ENCODE measurements around the gene PRCC. TPM values are rescaled to one million over a fixed set of nuclear protein-coding genes. Genes with fewer than 3 reads are reported as not detected.

The PRCC gene
- total RNA-seq, 1 experiment from 2014 or later: 80.4 TPM

DNA sequence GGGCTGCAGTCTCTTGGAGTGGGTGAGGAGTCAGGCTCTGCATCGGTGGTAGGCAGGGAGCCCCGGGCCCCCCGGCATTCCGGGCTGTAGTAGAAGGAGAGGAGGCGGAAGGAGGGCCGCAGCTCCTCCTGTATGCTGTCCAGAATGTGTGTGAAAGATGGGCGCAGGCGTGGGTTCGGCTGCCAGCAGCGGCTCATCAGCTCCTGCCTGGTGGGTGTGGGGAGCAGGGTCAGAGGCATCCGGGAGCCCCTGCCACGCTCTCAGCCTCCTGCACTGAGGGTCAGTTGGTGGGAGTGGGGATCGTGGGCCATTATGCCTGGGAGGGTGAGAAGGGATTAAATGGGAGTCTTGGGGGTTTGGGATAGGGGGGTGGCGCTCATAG, 73.6 kb downstream of the PRCC start:
- CTCF ChIA-PET: no interaction called here
- Mint-ChIP-seq H3K36me3 (ENCODE audit: insufficient read depth, unreplicated experiment) (no peaks in the 10 kb centered on the region), H3K27ac (ENCODE audit: unreplicated experiment) (no peak overlapping the region), H3K9me3 (ENCODE audit: low read depth, unreplicated experiment) (peaks cover 2% of the 10 kb centered on the region), H3K4me1 (ENCODE audit: low read depth, unreplicated experiment) (no peaks in the 10 kb centered on the region), H3K4me3 (ENCODE audit: low read depth, unreplicated experiment) (no peak overlapping the region), H3K27me3 (ENCODE audit: unreplicated experiment) (peaks cover 100% of the 10 kb centered on the region)
- intact Hi-C loops (cut with micrococcal nuclease; ENCODE audit: unreplicated experiment): no loop called here
- no TSS peak for BruUV-seq (replicated peaks)
- TF ChIP-seq, protein P1, sequence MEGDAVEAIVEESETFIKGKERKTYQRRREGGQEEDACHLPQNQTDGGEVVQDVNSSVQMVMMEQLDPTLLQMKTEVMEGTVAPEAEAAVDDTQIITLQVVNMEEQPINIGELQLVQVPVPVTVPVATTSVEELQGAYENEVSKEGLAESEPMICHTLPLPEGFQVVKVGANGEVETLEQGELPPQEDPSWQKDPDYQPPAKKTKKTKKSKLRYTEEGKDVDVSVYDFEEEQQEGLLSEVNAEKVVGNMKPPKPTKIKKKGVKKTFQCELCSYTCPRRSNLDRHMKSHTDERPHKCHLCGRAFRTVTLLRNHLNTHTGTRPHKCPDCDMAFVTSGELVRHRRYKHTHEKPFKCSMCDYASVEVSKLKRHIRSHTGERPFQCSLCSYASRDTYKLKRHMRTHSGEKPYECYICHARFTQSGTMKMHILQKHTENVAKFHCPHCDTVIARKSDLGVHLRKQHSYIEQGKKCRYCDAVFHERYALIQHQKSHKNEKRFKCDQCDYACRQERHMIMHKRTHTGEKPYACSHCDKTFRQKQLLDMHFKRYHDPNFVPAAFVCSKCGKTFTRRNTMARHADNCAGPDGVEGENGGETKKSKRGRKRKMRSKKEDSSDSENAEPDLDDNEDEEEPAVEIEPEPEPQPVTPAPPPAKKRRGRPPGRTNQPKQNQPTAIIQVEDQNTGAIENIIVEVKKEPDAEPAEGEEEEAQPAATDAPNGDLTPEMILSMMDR (IDR thresholded peaks at IDR 0.05; ENCODE audit: unreplicated experiment): no peak
- DNase-seq: no peak

GRCh38 chr1:156841295-156841855, 74.0 kb downstream of the PRCC start:
- no peak overlapping the region for H3K4me3 Mint-ChIP-seq (ENCODE audit: low read depth, unreplicated experiment)
- BruUV-seq (replicated peaks): no TSS peak
- H3K27ac Mint-ChIP-seq (ENCODE audit: unreplicated experiment): no peak overlapping the region
- DNase-seq: no peak
- intact Hi-C loops (cut with micrococcal nuclease; ENCODE audit: unreplicated experiment): no loop called here
- CTCF ChIA-PET: no interaction called here
- H3K4me1 Mint-ChIP-seq (ENCODE audit: low read depth, unreplicated experiment): no peaks in the 10 kb centered on the region
- peaks cover 2% of the 10 kb centered on the region for H3K9me3 Mint-ChIP-seq (ENCODE audit: low read depth, unreplicated experiment)
- peaks cover 100% of the 10 kb centered on the region for H3K27me3 Mint-ChIP-seq (ENCODE audit: unreplicated experiment)
- H3K36me3 Mint-ChIP-seq (ENCODE audit: insufficient read depth, unreplicated experiment): no peaks in the 10 kb centered on the region
- TF ChIP-seq, protein P1 (IDR thresholded peaks at IDR 0.05; ENCODE audit: unreplicated experiment): no peak

- no peak for DNase-seq
- BruUV-seq (replicated peaks): no TSS peak
- TF ChIP-seq, protein P1 (IDR thresholded peaks at IDR 0.05; ENCODE audit: unreplicated experiment): no peak
- Mint-ChIP-seq H3K36me3 (ENCODE audit: insufficient read depth, unreplicated experiment) (no peaks in the 10 kb centered on the region), H3K27me3 (ENCODE audit: unreplicated experiment) (peaks cover 100% of the 10 kb centered on the region), H3K9me3 (ENCODE audit: low read depth, unreplicated experiment) (peaks cover 2% of the 10 kb centered on the region), H3K4me3 (ENCODE audit: low read depth, unreplicated experiment) (no peak overlapping the region), H3K27ac (ENCODE audit: unreplicated experiment) (no peak overlapping the region), H3K4me1 (ENCODE audit: low read depth, unreplicated experiment) (no peaks in the 10 kb centered on the region)
- CTCF ChIA-PET: no interaction called here
- intact Hi-C loops (cut with micrococcal nuclease; ENCODE audit: unreplicated experiment): no loop called here
Observed at GRCh38 chr1:156842618-156843300, 75.4 kb downstream of the PRCC start.

- Mint-ChIP-seq H3K36me3 (ENCODE audit: insufficient read depth, unreplicated experiment) (no peaks in the 10 kb centered on the region), H3K4me1 (ENCODE audit: low read depth, unreplicated experiment) (no peaks in the 10 kb centered on the region), H3K4me3 (ENCODE audit: low read depth, unreplicated experiment) (no peak overlapping the region), H3K9me3 (ENCODE audit: low read depth, unreplicated experiment) (peaks cover 2% of the 10 kb centered on the region), H3K27me3 (ENCODE audit: unreplicated experiment) (peaks cover 99% of the 10 kb centered on the region), H3K27ac (ENCODE audit: unreplicated experiment) (no peak overlapping the region)
- TF ChIP-seq, protein P1 (IDR thresholded peaks at IDR 0.05; ENCODE audit: unreplicated experiment): no peak
- CTCF ChIA-PET: no interaction called here
- intact Hi-C loops (cut with micrococcal nuclease; ENCODE audit: unreplicated experiment): no loop called here
- no peak for DNase-seq
- BruUV-seq (replicated peaks): no TSS peak
Observed at GRCh38 chr1:156844102-156844501, 76.8 kb downstream of the PRCC start.
